ENCODE measurements around the gene RBL1. TPM values are rescaled to one million over a fixed set of nuclear protein-coding genes. Genes with fewer than 3 reads are reported as not detected.

The RBL1 gene
- total and polyA plus RNA-seq, 2 experiments from 2014 or later, result 4.4 to 7.0 TPM

GRCh38 chr20:36989797-36990196 is 106.0 kb downstream of the RBL1 start:
- Histone ChIP-seq H4K20me1 (ENCODE audit: insufficient read depth) (no peaks in the 10 kb centered on the region), H3K4me3 (no peak overlapping the region), H3K9ac (no peak overlapping the region), H3K9me3 (ENCODE audit: low read depth) (no peaks in the 10 kb centered on the region), H3F3A (ENCODE audit: insufficient read depth) (no peaks in the 10 kb centered on the region), H3K36me3 (ENCODE audit: low read depth) (no peaks in the 10 kb centered on the region), H3K27ac (no peak overlapping the region), H2AFZ (no peak overlapping the region), H3K4me1 (ENCODE audit: insufficient read depth) (no peaks in the 10 kb centered on the region), H3K27me3 (replicated peaks; ENCODE audit: insufficient read depth) (no peaks in the 10 kb centered on the region), H3K9me2 (ENCODE audit: insufficient read depth) (no peaks in the 10 kb centered on the region), H3K79me2 (ENCODE audit: insufficient read depth) (no peaks in the 10 kb centered on the region), H3K4me2 (ENCODE audit: unreplicated experiment) (no peak overlapping the region)
- DNase-seq, result no peak
- no peak for TF ChIP-seq EZH2 (IDR thresholded peaks at IDR 0.05; ENCODE audit: insufficient read depth, poor library complexity, severe bottlenecking)
- no peak for TF ChIP-seq EZH2phosphoT487 (IDR thresholded peaks at IDR 0.05; ENCODE audit: insufficient read depth, low read depth)
- in situ Hi-C loops (cut with MboI), result no loop called here
- WGBS, 2 experiments (ENCODE audit: low coverage in 1 of 2, low lambda C conversion rate in 2 of 2, missing lambda C conversion rate in 2 of 2), result 84 to 88% methylated on average over 5 to 6 of the region's 6 CpGs

GRCh38 chr20:36988494-36988966 is 107.3 kb downstream of the RBL1 start:
- Histone ChIP-seq H3K27ac (no peak overlapping the region), H3K4me2 (ENCODE audit: unreplicated experiment) (no peak overlapping the region), H4K20me1 (ENCODE audit: insufficient read depth) (no peaks in the 10 kb centered on the region), H3K4me1 (ENCODE audit: insufficient read depth) (no peaks in the 10 kb centered on the region), H3K36me3 (ENCODE audit: low read depth) (no peaks in the 10 kb centered on the region), H3K4me3 (no peak overlapping the region), H3K9ac (no peak overlapping the region), H3K79me2 (ENCODE audit: insufficient read depth) (no peaks in the 10 kb centered on the region), H3K9me2 (ENCODE audit: insufficient read depth) (no peaks in the 10 kb centered on the region), H3K27me3 (replicated peaks; ENCODE audit: insufficient read depth) (no peaks in the 10 kb centered on the region), H2AFZ (no peak overlapping the region), H3K9me3 (ENCODE audit: low read depth) (no peaks in the 10 kb centered on the region), H3F3A (ENCODE audit: insufficient read depth) (no peaks in the 10 kb centered on the region)
- in situ Hi-C loops (cut with MboI), result no loop called here
- TF ChIP-seq EZH2 (IDR thresholded peaks at IDR 0.05; ENCODE audit: insufficient read depth, poor library complexity, severe bottlenecking), result no peak
- no peak for TF ChIP-seq EZH2phosphoT487 (IDR thresholded peaks at IDR 0.05; ENCODE audit: insufficient read depth, low read depth)
- 91 to 95% methylated on average over 3 of the region's 3 CpGs for WGBS, 2 experiments (ENCODE audit: low coverage in 1 of 2, low lambda C conversion rate in 2 of 2, missing lambda C conversion rate in 2 of 2)
- DNase-seq, result peak; percentile 28

- no peak overlapping the region for H3K4me2 ChIP-seq (ENCODE audit: unreplicated experiment)
These were observed 111.5 kb downstream of the RBL1 start for GRCh38 chr20:36984257-36984638.

GRCh38 chr20:36975099-36975818 is 120.5 kb downstream of the RBL1 start:
- in situ Hi-C loops (cut with MboI), result no loop called here
- Histone ChIP-seq H3K27ac (no peak overlapping the region), H3K9me2 (ENCODE audit: insufficient read depth) (no peaks in the 10 kb centered on the region)

More at GRCh38 chr20:36984257-36984638, 111.5 kb downstream of the RBL1 start:
- Histone ChIP-seq H3K36me3 (ENCODE audit: low read depth) (no peaks in the 10 kb centered on the region), H3K4me1 (ENCODE audit: insufficient read depth) (no peaks in the 10 kb centered on the region), H3K27me3 (replicated peaks; ENCODE audit: insufficient read depth) (no peaks in the 10 kb centered on the region), H3K4me3 (no peak overlapping the region), H3K27ac (no peak overlapping the region), H3K9me3 (ENCODE audit: low read depth) (no peaks in the 10 kb centered on the region), H4K20me1 (ENCODE audit: insufficient read depth) (no peaks in the 10 kb centered on the region), H3K79me2 (ENCODE audit: insufficient read depth) (no peaks in the 10 kb centered on the region), H3K9ac (no peak overlapping the region), H2AFZ (no peak overlapping the region), H3K9me2 (ENCODE audit: insufficient read depth) (no peaks in the 10 kb centered on the region), H3F3A (ENCODE audit: insufficient read depth) (no peaks in the 10 kb centered on the region)
- DNase-seq, result no peak
- 54 to 55% methylated on average over 6 of the region's 6 CpGs for WGBS, 2 experiments (ENCODE audit: low coverage in 1 of 2, low lambda C conversion rate in 2 of 2, missing lambda C conversion rate in 2 of 2)
- no peak for TF ChIP-seq EZH2 (IDR thresholded peaks at IDR 0.05; ENCODE audit: insufficient read depth, poor library complexity, severe bottlenecking)
- no peak for TF ChIP-seq EZH2phosphoT487 (IDR thresholded peaks at IDR 0.05; ENCODE audit: insufficient read depth, low read depth)
- in situ Hi-C loops (cut with MboI), result no loop called here

More at GRCh38 chr20:36975099-36975818, 120.5 kb downstream of the RBL1 start:
- Histone ChIP-seq H3K27me3 (replicated peaks; ENCODE audit: insufficient read depth) (no peaks in the 10 kb centered on the region), H3K9ac (no peak overlapping the region), H3K4me1 (ENCODE audit: insufficient read depth) (no peaks in the 10 kb centered on the region), H3K9me3 (ENCODE audit: low read depth) (no peaks in the 10 kb centered on the region), H3K4me3 (no peak overlapping the region), H3K4me2 (ENCODE audit: unreplicated experiment) (no peak overlapping the region), H3K79me2 (ENCODE audit: insufficient read depth) (no peaks in the 10 kb centered on the region), H4K20me1 (ENCODE audit: insufficient read depth) (no peaks in the 10 kb centered on the region), H2AFZ (no peak overlapping the region), H3F3A (ENCODE audit: insufficient read depth) (no peaks in the 10 kb centered on the region), H3K36me3 (ENCODE audit: low read depth) (no peaks in the 10 kb centered on the region)
- DNase-seq, result no peak
- WGBS, 2 experiments (ENCODE audit: low coverage in 1 of 2, low lambda C conversion rate in 2 of 2, missing lambda C conversion rate in 2 of 2), result 62 to 78% methylated on average over 2 to 3 of the region's 3 CpGs
- TF ChIP-seq EZH2phosphoT487 (IDR thresholded peaks at IDR 0.05; ENCODE audit: insufficient read depth, low read depth) (no peak), EZH2 (IDR thresholded peaks at IDR 0.05; ENCODE audit: insufficient read depth, poor library complexity, severe bottlenecking) (no peak)
